Hematopoietic multipotent progenitor cell treated with erythropoietin and hydrocortisone succinate and interleukin-3 and kit ligand, for 15 days (in vitro differentiated cells): ENCODE data around the gene ARL5A.

Experiments used
- DNase-seq: peaks from one replicate; pipeline ENCODE4 v3.0.0-alpha.2; 2015; ENCODE audit warnings: low spot score

Gene ARL5A

DNA sequence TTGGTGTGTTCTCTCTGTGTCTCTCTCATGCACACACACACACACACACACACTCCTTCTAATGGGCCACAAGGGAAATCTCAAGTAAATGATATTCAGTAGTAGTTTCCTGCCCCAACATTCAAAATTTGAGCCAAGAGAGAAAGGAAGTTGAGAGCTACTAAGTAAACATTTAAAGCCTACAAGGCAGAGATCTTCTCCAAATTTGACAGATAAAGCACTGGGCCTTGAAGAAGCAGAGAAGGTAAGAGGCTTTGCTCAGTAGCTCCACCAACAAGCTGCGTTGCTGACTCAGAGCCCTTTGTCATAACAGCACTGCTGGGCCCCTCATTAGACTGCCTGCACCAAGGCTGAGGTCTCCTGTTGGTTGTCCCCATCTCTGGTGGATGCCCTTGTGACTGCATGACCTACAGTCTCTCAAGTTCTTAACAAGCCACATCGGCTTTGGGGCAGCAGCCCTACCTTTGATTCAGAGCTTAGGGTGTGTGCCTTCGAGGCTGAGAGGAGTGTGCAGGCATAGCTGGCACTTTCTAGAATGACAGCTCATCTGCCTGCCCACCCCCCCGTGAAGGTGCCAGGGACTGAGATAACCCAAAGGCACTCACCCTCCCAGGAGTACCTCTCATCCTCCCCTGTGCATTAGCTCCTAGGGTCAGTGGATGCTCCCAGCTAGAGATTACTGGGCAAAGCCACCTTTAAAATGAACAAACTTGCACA is 61.6 kb downstream of the ARL5A start:
- no peak for DNase-seq

DNA sequence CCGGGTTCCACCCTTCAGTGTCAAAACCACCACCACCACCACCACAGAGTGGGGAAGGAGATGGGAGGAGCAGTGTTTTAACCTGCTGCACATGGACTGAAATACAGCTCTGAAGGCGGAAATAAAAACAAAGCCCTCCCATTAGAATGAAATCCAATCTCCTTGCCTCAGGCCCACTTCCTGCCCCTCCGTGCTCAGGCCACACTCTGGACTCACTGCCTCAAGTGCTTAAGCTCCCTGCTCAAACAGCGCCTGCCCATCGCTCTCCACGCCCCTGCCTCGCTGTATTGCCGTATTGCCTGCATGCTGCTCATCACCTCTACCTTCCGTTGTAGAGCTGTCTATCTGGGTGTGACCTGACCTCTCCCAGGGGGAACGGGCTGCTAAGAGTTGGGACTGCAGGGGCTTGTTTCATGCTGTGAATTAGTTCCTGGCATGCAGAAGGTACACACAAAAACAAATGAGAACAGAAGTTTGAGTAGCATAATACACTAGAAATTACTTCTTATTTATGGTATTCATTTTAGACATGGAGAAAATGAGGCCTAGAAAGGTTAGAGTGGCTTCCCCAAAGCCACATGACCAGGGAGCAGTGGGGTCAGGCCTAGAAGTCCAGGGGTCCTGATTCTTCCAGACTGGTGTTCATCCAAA is 62.3 kb downstream of the ARL5A start:
- DNase-seq = no peak

DNA sequence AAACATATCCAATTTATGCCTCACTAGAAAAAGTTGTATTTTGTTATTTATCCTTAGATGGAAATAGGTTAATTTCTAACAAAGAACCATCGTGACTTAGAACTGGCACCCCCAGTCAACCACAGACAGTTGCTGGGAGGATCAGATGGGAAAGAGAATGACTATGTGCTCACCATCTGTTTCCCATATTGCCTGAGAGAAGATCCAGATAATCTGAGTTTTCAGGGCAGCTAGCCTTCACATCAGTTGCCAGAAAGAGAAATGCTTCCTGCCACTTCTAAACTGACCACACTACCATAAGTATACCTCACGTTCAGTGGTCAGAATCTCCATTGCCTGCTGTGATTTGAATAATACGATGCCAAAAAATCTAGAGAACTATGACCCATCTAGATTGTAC is 65.5 kb downstream of the ARL5A start:
- no peak for DNase-seq

DNA sequence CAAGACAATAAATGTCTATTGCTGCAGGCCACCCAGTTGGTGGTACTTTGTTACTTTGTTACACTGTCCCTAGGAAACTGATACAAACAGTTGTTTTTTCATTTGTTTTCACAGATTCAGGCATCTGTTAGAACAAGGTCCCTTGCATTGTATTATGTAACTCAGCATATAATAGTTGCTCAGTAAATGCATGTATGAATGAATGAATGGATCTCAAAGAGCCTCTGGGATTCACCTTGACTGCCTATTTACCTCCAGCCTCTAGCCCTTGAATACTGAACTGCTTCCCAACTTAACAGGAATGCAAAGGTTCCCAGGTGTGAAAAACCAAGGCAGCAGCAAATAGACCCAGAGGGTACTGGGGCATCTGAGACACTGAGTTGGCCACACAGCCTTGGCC is 66.5 kb downstream of the ARL5A start:
- DNase-seq = no peak

DNA sequence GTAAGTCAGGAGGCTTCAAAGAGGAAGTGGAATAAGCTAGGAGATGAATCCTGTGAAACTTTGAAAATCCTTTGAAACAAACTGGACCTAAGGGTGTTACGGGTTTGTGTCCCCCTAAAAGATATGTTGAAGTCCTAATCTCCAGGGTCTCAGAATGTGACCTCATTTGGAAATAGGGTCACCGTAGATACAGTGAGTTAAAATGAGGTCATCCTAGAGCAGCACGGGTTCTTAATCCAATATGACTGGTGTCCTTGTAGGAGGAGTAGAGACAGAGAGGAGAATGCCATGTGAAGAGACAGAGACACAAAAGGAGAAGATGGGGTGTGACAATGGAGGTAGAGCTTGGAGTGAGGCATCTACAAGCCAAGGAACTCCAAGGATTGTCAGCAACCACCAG is 67.0 kb downstream of the ARL5A start:
- DNase-seq = no peak

DNA sequence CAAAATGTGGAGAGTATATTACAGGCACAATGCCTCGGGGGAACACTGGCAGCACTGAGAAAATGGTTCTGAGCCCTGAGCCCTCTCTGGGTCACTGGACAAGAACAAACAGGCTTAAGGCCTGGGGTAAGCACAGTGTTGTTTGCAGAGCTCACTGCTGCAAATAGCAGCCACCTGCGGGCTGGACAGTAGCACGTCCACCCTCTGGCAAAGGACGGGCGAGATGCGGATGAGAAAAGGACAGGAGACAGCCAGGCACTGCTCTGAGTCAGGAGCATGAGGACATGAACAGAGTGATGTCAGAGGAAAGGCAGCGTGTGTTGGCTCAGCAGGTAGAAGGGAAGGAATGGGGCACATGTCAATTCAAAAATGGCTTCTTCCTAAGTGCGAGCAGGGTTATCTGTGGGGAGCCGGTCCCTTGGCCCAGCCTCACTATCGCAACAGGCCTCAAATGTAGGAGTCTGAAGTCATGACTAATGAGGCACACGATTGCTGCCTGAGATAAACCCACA is 68.0 kb downstream of the ARL5A start:
- DNase-seq = no peak

DNA sequence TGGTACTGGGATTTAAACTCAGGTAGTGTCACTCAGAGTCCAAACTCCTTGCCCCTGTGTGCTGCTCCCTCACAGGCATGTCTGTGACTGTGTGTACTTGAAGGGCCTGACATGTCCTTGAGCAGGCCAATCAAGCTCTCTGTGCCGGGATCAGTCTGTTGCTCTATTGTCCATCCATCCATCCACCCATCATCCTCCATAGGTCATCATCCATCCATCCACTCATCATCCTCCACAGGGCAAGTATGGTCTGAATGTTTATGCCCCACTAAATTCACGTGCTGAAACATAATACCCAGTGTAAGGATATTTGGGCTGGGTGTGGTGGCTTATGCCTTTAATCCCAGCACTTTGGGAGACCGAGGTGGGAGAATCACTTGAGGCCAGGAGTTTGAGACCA is 69.5 kb downstream of the ARL5A start:
- DNase-seq = no peak

DNA sequence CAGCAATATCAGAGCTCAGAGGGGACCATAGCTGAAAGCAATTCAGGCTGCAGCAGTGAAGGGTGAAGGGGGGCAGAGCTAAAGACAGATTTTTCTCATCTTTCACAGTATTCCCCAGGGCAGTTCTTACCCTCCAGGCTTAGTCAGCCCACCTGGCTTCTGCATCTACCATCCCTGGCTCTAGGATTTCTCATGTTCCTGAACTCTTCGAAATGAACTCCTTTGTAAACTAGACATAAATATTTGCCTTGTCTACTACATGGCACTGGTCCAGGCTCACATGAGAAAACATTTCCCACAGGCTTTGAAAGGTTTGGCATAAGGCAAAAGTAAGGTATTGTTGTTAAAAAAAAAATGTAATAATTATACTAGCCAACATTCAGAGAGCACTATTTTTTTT is 70.4 kb downstream of the ARL5A start:
- no peak for DNase-seq

DNA sequence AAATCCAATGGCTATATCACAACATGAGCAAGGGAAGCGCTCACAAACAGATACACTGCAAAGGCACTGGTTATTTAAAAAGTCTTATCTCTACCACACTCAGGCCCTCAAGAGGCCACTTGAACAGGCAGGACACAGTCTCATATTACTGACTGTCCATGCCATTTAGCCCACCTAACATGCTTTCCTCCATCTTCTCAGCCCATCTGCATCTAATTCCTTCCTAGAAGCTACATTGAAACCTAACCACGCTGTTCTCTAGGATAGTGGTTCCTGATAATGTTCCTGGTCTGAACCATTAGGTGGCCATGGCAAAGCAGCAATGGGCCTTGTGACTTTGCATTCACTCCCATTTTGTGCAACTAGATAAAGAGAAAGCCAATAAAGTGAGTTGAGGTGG is 71.4 kb downstream of the ARL5A start:
- no peak for DNase-seq

DNA sequence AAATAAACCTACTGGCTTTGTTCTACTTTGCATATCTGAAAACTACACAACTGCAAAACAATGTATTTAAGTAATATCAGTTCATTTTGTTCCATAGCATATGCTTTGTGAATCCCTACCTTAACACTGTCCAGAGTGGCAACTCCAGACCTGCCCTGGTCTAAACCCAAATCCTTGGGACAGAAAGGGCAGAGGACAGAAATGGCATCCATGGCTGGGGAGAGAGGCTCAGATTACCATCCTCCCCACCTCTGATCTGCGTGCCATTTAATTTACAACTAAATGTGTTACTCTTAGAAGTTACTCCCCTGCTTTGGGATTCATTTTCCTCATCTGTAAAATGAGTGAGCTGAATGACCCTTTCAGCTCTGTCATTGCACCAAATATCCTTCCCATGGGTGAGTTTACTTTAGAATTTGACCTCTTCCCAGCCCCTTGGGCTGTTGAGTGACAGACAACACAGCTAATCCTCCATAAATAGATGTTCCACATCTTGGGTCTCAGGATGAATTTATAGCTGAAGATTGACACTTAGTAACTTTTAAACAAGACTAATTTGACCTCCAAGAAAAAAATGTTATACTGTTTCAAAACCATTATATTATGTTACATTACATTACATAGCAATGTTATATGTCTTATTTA is 73.8 kb downstream of the ARL5A start:
- no peak for DNase-seq

DNA sequence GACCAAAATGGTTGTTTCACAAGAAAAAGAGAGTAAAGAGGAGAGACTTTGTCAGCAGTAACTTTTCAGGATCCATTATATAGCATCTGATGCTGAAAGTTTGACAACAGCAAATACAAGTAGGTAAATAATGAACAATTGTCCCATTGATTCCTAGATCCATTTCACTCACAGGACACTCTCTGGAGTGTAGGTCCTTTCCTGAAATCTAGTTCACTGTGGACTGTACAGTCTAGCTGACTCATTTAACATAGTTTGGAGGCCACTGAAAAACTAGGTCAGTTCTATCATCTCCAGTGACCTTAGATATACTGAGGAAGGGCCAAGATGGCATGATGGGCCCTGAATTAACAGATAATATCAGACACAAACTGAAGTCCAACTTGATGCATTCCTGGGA is 74.7 kb downstream of the ARL5A start:
- no peak for DNase-seq
